Neuronal stem cell (in vitro differentiated cells): ENCODE data around the gene DNAJC6.

Source experiments
- DNase-seq: peaks from one replicate; pipeline ENCODE4 v3.0.0-alpha.2; 2013; ENCODE audit warnings: low spot score
- H2AFZ ChIP-seq: one replicate; pipeline ENCODE4 v1.6.1; 2013; ENCODE audit warnings: mild to moderate bottlenecking, low read length, inconsistent platforms
- H2AK5ac ChIP-seq: 2 replicates; pipeline ENCODE4 v1.6.1; 2013; ENCODE audit warnings: low read depth, mild to moderate bottlenecking, inconsistent platforms, low read length, moderate library complexity, mixed read lengths
- H2BK120ac ChIP-seq: 2 replicates; pipeline ENCODE4 v1.6.1; 2013; ENCODE audit warnings: low read depth, mild to moderate bottlenecking, inconsistent platforms, low read length, moderate library complexity, mixed read lengths
- H2BK12ac ChIP-seq: one replicate; pipeline ENCODE4 v1.6.1; 2013; ENCODE audit warnings: low read length, inconsistent platforms
- H2BK15ac ChIP-seq: 2 replicates; pipeline ENCODE4 v1.6.1; 2013; ENCODE audit warnings: mild to moderate bottlenecking, low read length, inconsistent platforms, mixed read lengths
- H2BK5ac ChIP-seq: one replicate; pipeline ENCODE4 v1.6.1; 2013; ENCODE audit warnings: inconsistent platforms, mild to moderate bottlenecking, low read length, moderate library complexity
- H3K14ac ChIP-seq: one replicate; pipeline ENCODE4 v1.6.1; 2013; ENCODE audit warnings: low read length, inconsistent platforms
- H3K18ac ChIP-seq: 2 replicates; pipeline ENCODE4 v1.6.1; 2013; ENCODE audit warnings: low read length, inconsistent platforms
- H3K23ac ChIP-seq: 2 replicates; pipeline ENCODE4 v1.6.1; 2013; ENCODE audit warnings: low read depth, mild to moderate bottlenecking, mixed read lengths, low read length, inconsistent platforms; ENCODE audit not compliant: poor library complexity
- H3K27ac ChIP-seq: replicated peaks from 3 replicates; pipeline ENCODE4 v1.5.1; 2013; ENCODE audit warnings: low read length, inconsistent platforms
- H3K27me3 ChIP-seq, 3 experiments: 2 replicates each; pipeline ENCODE4 v1.6.1; 2013; ENCODE audit warnings: low read length in 3 of 3, mild to moderate bottlenecking in 2 of 3, inconsistent platforms in 1 of 3, low read depth in 1 of 3, mixed read lengths in 1 of 3, moderate library complexity in 1 of 3; ENCODE audit not compliant: control insufficient read depth in 3 of 3, insufficient read depth in 3 of 3
- H3K36me3 ChIP-seq, 2 donors: replicated peaks in 1 of 2; 2 replicates each; pipeline ENCODE4 v1.6.1; 2013; ENCODE audit warnings: low read length in 2 of 2; ENCODE audit not compliant: control insufficient read depth in 2 of 2, insufficient read depth in 2 of 2
- H3K4ac ChIP-seq: 2 replicates; pipeline ENCODE4 v1.6.1; 2013; ENCODE audit warnings: inconsistent platforms, mild to moderate bottlenecking, low read length, moderate library complexity
- H3K4me1 ChIP-seq, 2 donors: 1 replicate in 1 of 2; 2 replicates in 1 of 2; pipeline ENCODE4 v1.6.1; 2013; ENCODE audit warnings: low read length in 2 of 2, low read depth in 1 of 2; ENCODE audit not compliant: control insufficient read depth in 2 of 2, insufficient read depth in 1 of 2
- H3K4me2 ChIP-seq: one replicate; pipeline ENCODE4 v1.6.1; 2013; ENCODE audit warnings: mild to moderate bottlenecking, low read length, inconsistent platforms; ENCODE audit not compliant: insufficient read depth, poor library complexity, severe bottlenecking
- H3K4me3 ChIP-seq, 2 donors: 2 replicates each; pipeline ENCODE4 v1.5.1; 2013; ENCODE audit warnings: low read length in 2 of 2, mild to moderate bottlenecking in 2 of 2, inconsistent platforms in 1 of 2, moderate library complexity in 1 of 2
- H3K79me1 ChIP-seq: one replicate; pipeline ENCODE4 v1.6.1; 2013; ENCODE audit warnings: low read depth, mild to moderate bottlenecking, inconsistent platforms, low read length, moderate library complexity
- H3K9ac ChIP-seq: one replicate; pipeline ENCODE4 v1.6.1; 2013; ENCODE audit warnings: mild to moderate bottlenecking, low read depth, low read length, inconsistent platforms; ENCODE audit not compliant: poor library complexity
- H3K9me3 ChIP-seq, 2 donors: replicated peaks in 1 of 2; 2 replicates each; pipeline versions ENCODE3 to v1.6.1; 2013; ENCODE audit warnings: low read length in 2 of 2, mild to moderate bottlenecking in 2 of 2, inconsistent platforms in 1 of 2, low read depth in 1 of 2, mixed read lengths in 1 of 2, moderate library complexity in 1 of 2; ENCODE audit not compliant: control insufficient read depth in 2 of 2, insufficient read depth in 1 of 2
- H4K8ac ChIP-seq: one replicate; pipeline ENCODE4 v1.6.1; 2013; ENCODE audit warnings: low read depth, mild to moderate bottlenecking, inconsistent platforms, low read length, moderate library complexity
- H4K91ac ChIP-seq: one replicate; pipeline ENCODE4 v1.6.1; 2013; ENCODE audit warnings: low read length, low read depth, mild to moderate bottlenecking, inconsistent platforms; ENCODE audit not compliant: poor library complexity
- WGBS, 2 donors: extraction: QIAGEN DNeasy Blood & Tissue Kit; methylation state at CpG; one replicate each; pipeline ENCODE4 v1.1.7; 2013; ENCODE audit warnings: missing lambda C conversion rate in 2 of 2, mixed read lengths in 1 of 2; ENCODE audit not compliant: insufficient read length in 2 of 2, insufficient replicate concordance in 1 of 2; ENCODE audit errors: extremely low coverage in 2 of 2; 5-methylcytosine and 5-hydroxymethylcytosine counted together

Gene DNAJC6

DNA sequence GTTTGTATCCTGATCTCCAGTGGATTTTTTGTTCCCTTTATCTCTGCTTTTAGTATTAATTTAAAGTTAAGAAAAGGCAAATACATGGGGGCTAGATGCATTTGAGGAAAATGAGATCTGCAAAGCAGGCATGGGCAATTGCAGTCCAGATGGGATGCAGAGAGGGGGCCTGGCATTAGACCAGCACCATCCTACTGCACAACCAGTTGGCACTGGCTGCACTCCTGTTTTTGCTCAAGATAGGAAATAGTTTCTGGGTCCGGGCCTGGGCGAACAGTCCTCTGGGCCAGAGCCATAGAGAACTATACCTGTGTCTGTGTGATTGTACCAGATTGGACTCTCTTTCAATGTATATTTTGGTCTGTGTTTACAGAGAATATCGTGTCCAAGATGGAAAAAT is 77.1 kb downstream of the DNAJC6 start:
- no peak overlapping the region for H2BK12ac ChIP-seq
- no CpG with 5 or more reads among the region's 3 CpGs for WGBS, 2 donors
- no peak overlapping the region for H3K9ac ChIP-seq

DNA sequence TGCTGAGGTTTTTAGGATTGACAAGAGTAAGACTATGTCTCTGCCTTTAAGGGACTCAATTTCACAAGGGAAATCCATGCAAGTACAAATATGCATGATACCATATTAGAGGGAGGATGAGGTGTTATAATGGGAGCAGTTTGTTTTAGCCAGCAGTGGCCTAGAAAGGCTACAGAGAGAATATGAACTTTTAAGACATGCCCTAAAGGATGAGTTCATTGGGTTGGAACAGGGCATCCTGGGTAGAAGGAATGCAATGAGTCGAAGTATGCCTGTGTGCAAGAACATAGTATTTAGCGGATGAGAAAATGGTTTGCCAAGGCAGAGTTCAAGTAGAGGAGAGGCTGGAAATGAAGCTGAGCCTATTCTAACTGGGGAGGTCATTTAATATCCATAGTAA is 78.5 kb downstream of the DNAJC6 start:
- Histone ChIP-seq H3K18ac (no peak overlapping the region), H2BK120ac (no peak overlapping the region), H3K14ac (no peak overlapping the region), H2BK15ac (no peak overlapping the region), H3K9me3 (peaks cover 0 to 2% of the 10 kb centered on the region in 2 donors), H3K4me2 (no peak overlapping the region), H2AFZ (no peak overlapping the region), H3K4me1 (no peaks in the 10 kb centered on the region), H3K79me1 (no peaks in the 10 kb centered on the region), H3K4me3 (no peak overlapping the region), H3K4ac (no peak overlapping the region), H3K36me3 (peaks cover 0 to 9% of the 10 kb centered on the region in 2 donors), H2BK12ac (no peak overlapping the region), H4K8ac (no peak overlapping the region), H4K91ac (no peak overlapping the region), H3K9ac (no peak overlapping the region), H3K27me3 (no peaks in the 10 kb centered on the region), H3K23ac (no peak overlapping the region), H2BK5ac (no peak overlapping the region), H2AK5ac (no peak overlapping the region), H3K27ac (no peak overlapping the region)
- WGBS, 2 donors, result no CpG with 5 or more reads among the region's 2 CpGs
- DNase-seq, result no peak

More for the DNA sequence above, 77.1 kb downstream of the DNAJC6 start:
- H4K91ac ChIP-seq, result no peak overlapping the region
- H3K27ac ChIP-seq, result no peak overlapping the region
- H3K4me1 ChIP-seq, result no peaks in the 10 kb centered on the region
- H3K4ac ChIP-seq, result no peak overlapping the region
- no peaks in the 10 kb centered on the region for H3K79me1 ChIP-seq
- no peak overlapping the region for H3K4me3 ChIP-seq
- H3K9me3 ChIP-seq, result peaks cover 0 to 2% of the 10 kb centered on the region in 2 donors
- no peak overlapping the region for H3K23ac ChIP-seq
- no peak overlapping the region for H2BK120ac ChIP-seq
- no peak overlapping the region for H2BK15ac ChIP-seq
- DNase-seq, result no peak
- H3K27me3 ChIP-seq, result no peaks in the 10 kb centered on the region
- no peak overlapping the region for H3K4me2 ChIP-seq
- H3K14ac ChIP-seq, result no peak overlapping the region
- no peak overlapping the region for H4K8ac ChIP-seq
- H2AK5ac ChIP-seq, result no peak overlapping the region
- H3K36me3 ChIP-seq, result peaks cover 0 to 6% of the 10 kb centered on the region in 2 donors
- no peak overlapping the region for H3K18ac ChIP-seq
- no peak overlapping the region for H2AFZ ChIP-seq
- H2BK5ac ChIP-seq, result no peak overlapping the region

DNA sequence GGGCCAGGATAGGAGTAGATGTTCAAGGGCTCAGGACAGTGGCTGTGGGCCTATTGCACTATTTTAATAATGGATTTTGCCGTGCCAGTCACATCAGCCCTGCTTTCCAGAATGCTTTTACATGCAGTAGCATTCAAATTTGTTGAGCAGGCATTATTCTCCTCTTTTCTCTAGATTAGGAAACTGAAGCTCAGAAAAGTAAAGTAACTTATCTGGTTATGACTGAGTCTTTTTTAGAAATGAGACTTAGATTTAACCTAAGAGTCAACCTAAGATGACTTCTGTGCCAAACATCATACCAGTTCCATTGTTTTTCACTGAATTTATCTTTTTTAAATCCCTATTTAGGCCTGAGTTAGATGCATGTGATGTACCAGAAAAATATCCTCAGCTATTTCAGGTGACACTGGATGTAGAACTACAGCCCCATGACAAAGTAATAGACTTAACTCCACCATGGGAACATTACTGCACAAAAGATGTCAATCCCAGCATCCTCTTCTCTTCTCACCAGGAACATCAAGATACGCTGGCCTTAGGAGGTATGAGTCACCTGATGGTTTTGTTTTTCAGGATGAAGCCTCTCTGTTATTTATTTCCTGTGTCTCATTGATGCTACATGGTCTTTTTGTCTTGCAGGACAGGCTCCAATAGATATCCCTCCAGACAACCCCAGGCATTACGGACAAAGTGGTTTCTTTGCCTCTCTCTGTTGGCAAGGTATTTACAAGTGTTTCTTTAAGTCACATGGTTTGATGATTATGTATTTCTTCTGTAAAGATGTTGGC is 79.8 kb downstream of the DNAJC6 start:
- no peak for DNase-seq
- no peak overlapping the region for H4K91ac ChIP-seq
- H3K4me3 ChIP-seq, result no peak overlapping the region
- H3K36me3 ChIP-seq, result peaks cover 0 to 8% of the 10 kb centered on the region in 2 donors
- H2BK15ac ChIP-seq, result no peak overlapping the region
- H3K79me1 ChIP-seq, result no peaks in the 10 kb centered on the region
- no peak overlapping the region for H3K18ac ChIP-seq
- no peak overlapping the region for H3K4me2 ChIP-seq
- no peak overlapping the region for H3K23ac ChIP-seq
- peaks cover 0 to under 1% of the 10 kb centered on the region in 2 donors for H3K9me3 ChIP-seq
- no peak overlapping the region for H2AK5ac ChIP-seq
- H3K27me3 ChIP-seq, result no peaks in the 10 kb centered on the region
- no peak overlapping the region for H2AFZ ChIP-seq
- H4K8ac ChIP-seq, result no peak overlapping the region
- no peak overlapping the region for H3K9ac ChIP-seq
- WGBS, 2 donors, result no CpG with 5 or more reads among the region's 3 CpGs
- no peak overlapping the region for H2BK12ac ChIP-seq
- no peak overlapping the region for H3K4ac ChIP-seq
- H3K14ac ChIP-seq, result no peak overlapping the region
- H2BK120ac ChIP-seq, result no peak overlapping the region
- H3K27ac ChIP-seq, result no peak overlapping the region
- H3K4me1 ChIP-seq, result no peaks in the 10 kb centered on the region
- no peak overlapping the region for H2BK5ac ChIP-seq

DNA sequence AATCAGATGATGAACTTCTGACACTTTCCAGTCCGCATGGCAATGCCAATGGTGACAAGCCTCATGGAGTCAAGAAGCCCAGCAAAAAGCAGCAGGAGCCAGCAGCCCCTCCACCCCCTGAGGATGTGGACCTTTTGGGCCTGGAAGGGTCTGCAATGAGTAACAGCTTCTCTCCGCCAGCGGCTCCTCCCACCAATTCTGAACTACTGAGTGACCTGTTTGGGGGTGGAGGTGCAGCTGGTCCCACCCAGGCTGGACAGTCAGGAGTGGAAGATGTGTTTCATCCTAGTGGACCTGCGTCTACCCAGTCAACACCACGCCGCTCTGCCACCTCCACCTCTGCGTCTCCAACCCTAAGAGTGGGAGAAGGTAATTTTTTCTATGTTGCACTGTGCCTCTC is 83.2 kb downstream of the DNAJC6 start:
- H3K14ac ChIP-seq, result no peak overlapping the region
- H3K4ac ChIP-seq, result no peak overlapping the region
- peaks cover 0 to 7% of the 10 kb centered on the region in 2 donors for H3K36me3 ChIP-seq
- no peak overlapping the region for H3K9ac ChIP-seq
- WGBS, 2 donors, result no CpG with 5 or more reads among the region's 7 CpGs
- H3K27ac ChIP-seq, result no peak overlapping the region
- no peak overlapping the region for H2BK5ac ChIP-seq
- H3K4me1 ChIP-seq, result no peaks in the 10 kb centered on the region
- no peak overlapping the region for H2AFZ ChIP-seq
- H3K79me1 ChIP-seq, result no peaks in the 10 kb centered on the region
- H2BK12ac ChIP-seq, result no peak overlapping the region
- no peak overlapping the region for H3K18ac ChIP-seq
- DNase-seq, result no peak
- no peaks in the 10 kb centered on the region for H3K9me3 ChIP-seq
- H3K4me3 ChIP-seq, result no peak overlapping the region
- no peak overlapping the region for H4K91ac ChIP-seq
- H4K8ac ChIP-seq, result no peak overlapping the region
- H2BK15ac ChIP-seq, result no peak overlapping the region
- no peak overlapping the region for H3K23ac ChIP-seq
- no peaks in the 10 kb centered on the region for H3K27me3 ChIP-seq
- no peak overlapping the region for H2AK5ac ChIP-seq
- no peak overlapping the region for H3K4me2 ChIP-seq
- no peak overlapping the region for H2BK120ac ChIP-seq
